HEK293T (cell line): ENCODE data around the gene PRSS37.

ENCODE experiments used
- ARNT ChIP-seq: fragments of 450-650 bp; IDR thresholded peaks from 2 replicates; pipeline ENCODE4 v1.6.1; 2017; ENCODE audit warnings: mild to moderate bottlenecking
- BHLHE40 ChIP-seq: fragments of 450-650 bp; IDR thresholded peaks from 2 replicates; pipeline ENCODE4 v1.6.1; 2016; ENCODE audit warnings: mild to moderate bottlenecking, moderate library complexity, borderline replicate concordance
- CTBP1 ChIP-seq: fragments of 450-650 bp; IDR thresholded peaks from 2 replicates; pipeline ENCODE4 v1.6.1; 2016; ENCODE audit warnings: borderline replicate concordance
- ELF4 ChIP-seq: fragments of 450-650 bp; IDR thresholded peaks from 2 replicates; pipeline ENCODE4 v1.6.1; 2017; ENCODE audit warnings: antibody characterized with exemption
- FOXA1 ChIP-seq: fragments of 450-650 bp; IDR thresholded peaks from 2 replicates; pipeline ENCODE4 v1.6.1; 2016; ENCODE audit warnings: mild to moderate bottlenecking
- FOXK2 ChIP-seq: fragments of 450-650 bp; IDR thresholded peaks from 2 replicates; pipeline ENCODE4 v1.6.1; 2016; ENCODE audit warnings: mild to moderate bottlenecking
- HDGF ChIP-seq: fragments of 450-650 bp; IDR thresholded peaks from 2 replicates; pipeline ENCODE4 v1.6.1; 2017; ENCODE audit warnings: antibody characterized with exemption, borderline replicate concordance
- LEF1 ChIP-seq: fragments of 450-650 bp; IDR thresholded peaks from 2 replicates; pipeline ENCODE4 v1.6.1; 2017; ENCODE audit warnings: mild to moderate bottlenecking, borderline replicate concordance
- NFRKB ChIP-seq: fragments of 450-650 bp; IDR thresholded peaks from 2 replicates; pipeline ENCODE4 v1.6.1; 2016; ENCODE audit warnings: mild to moderate bottlenecking, moderate library complexity
- PKNOX1 ChIP-seq: fragments of 450-650 bp; IDR thresholded peaks from 2 replicates; pipeline ENCODE4 v1.6.1; 2016
- SP1 ChIP-seq: fragments of 450-650 bp; IDR thresholded peaks from 2 replicates; pipeline ENCODE4 v1.6.1; 2017
- SUZ12 ChIP-seq: fragments of 450-650 bp; IDR thresholded peaks from 2 replicates; pipeline ENCODE4 v1.6.1; 2016; ENCODE audit warnings: mild to moderate bottlenecking
- TARDBP ChIP-seq: fragments of 450-650 bp; IDR thresholded peaks from 2 replicates; pipeline ENCODE4 v1.6.1; 2016
- ZNF384 ChIP-seq: fragments of 450-650 bp; IDR thresholded peaks from 2 replicates; pipeline ENCODE4 v1.6.1; 2016

- TF ChIP-seq PKNOX1 (no peak), HDGF (no peak), ELF4 (no peak), CTBP1 (no peak), SUZ12 (no peak), ZNF384 (no peak), BHLHE40 (no peak), TARDBP (no peak), NFRKB (no peak), ARNT (no peak), FOXK2 (no peak), LEF1 (no peak), SP1 (no peak), FOXA1 (no peak)
Observed at GRCh38 chr7:141864765-141865447, 23.6 kb upstream of the PRSS37 start.
